Testis (tissue), 2 donors: ENCODE results near the gene RNASE7.

Experiments
- POLR2A ChIP-seq: fragments of 450-650 bp; IDR thresholded peaks from one replicate; pipeline ENCODE4 v1.6.1; 2017; ENCODE audit warnings: antibody characterized with exemption, mild to moderate bottlenecking, moderate library complexity
- TF ChIP-seq, protein P1 (sequence below), 3 experiments: fragments of 450-650 bp in 2 of 3; fragments of 200-600 bp in 1 of 3; sonication (generic) in 1 of 3; IDR thresholded peaks; one replicate each; pipeline ENCODE4 v1.5.1; 2016 to 2019; ENCODE audit warnings: antibody characterized with exemption in 3 of 3, mild to moderate bottlenecking in 2 of 3, moderate library complexity in 1 of 3

DNA sequence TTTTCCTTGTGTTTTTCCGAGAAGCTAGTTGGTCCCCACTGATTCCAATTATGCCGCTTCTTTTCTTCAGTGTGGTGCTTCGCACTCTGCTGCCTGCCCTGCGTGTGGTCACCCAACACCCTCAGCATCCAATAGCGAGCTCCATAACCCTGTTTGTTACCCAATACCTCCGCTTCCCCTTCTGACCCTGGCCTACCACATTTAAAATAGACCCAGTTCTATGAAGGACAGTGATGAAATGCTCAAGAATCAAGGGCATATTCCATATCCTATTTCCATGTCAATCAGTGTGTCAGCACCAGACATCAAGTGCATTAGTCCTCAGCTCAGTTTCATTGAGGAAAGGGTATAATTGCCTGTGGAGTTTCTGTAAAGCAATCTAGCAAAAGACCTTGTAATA is 26.9 kb upstream of the RNASE7 start:
- TF ChIP-seq POLR2A = no peak
- TF ChIP-seq, protein P1, sequence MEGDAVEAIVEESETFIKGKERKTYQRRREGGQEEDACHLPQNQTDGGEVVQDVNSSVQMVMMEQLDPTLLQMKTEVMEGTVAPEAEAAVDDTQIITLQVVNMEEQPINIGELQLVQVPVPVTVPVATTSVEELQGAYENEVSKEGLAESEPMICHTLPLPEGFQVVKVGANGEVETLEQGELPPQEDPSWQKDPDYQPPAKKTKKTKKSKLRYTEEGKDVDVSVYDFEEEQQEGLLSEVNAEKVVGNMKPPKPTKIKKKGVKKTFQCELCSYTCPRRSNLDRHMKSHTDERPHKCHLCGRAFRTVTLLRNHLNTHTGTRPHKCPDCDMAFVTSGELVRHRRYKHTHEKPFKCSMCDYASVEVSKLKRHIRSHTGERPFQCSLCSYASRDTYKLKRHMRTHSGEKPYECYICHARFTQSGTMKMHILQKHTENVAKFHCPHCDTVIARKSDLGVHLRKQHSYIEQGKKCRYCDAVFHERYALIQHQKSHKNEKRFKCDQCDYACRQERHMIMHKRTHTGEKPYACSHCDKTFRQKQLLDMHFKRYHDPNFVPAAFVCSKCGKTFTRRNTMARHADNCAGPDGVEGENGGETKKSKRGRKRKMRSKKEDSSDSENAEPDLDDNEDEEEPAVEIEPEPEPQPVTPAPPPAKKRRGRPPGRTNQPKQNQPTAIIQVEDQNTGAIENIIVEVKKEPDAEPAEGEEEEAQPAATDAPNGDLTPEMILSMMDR (IDR thresholded peaks at IDR 0.05) = no peak
